Neural cell (in vitro differentiated cells): ENCODE results near the gene SHROOM2. TPM values are rescaled to one million over a fixed set of nuclear protein-coding genes. Genes with fewer than 3 reads are reported as not detected.
A peak's percentile ranks its signal among the peaks of the same experiment; 100 is the strongest.

Source experiments
- H2AFZ ChIP-seq: fragments of 200-600, 300-800 bp; sonication (generic), shearing (Covaris generic); 2 replicates; pipeline ENCODE4 v1.6.0; 2014; ENCODE audit warnings: low read depth, mild to moderate bottlenecking, antibody characterized with exemption, low read length, moderate library complexity
- H3F3A ChIP-seq: fragments of 200-600 bp; shearing (Covaris generic); 2 replicates; pipeline ENCODE4 v1.6.1; 2016; ENCODE audit warnings: mild to moderate bottlenecking, moderate library complexity, mixed read lengths, antibody characterized with exemption, low read length; ENCODE audit not compliant: insufficient read depth, poor library complexity, severe bottlenecking
- H3K27ac ChIP-seq: fragments of 200-600, 300-800 bp; sonication (generic), shearing (Covaris generic); 2 replicates; pipeline ENCODE4 v1.5.1; 2014; ENCODE audit warnings: mild to moderate bottlenecking, low read length, moderate library complexity
- H3K27me3 ChIP-seq: fragments of 300-800, 200-600 bp; sonication (generic), shearing (Covaris generic); 2 replicates; pipeline ENCODE4 v1.6.0; 2014; ENCODE audit warnings: mild to moderate bottlenecking, low read depth, low read length, moderate library complexity; ENCODE audit not compliant: insufficient read depth
- H3K36me3 ChIP-seq: fragments of 300-800, 200-600 bp; sonication (generic), shearing (Covaris generic); 2 replicates; pipeline ENCODE4 v1.5.1; 2014; ENCODE audit warnings: mild to moderate bottlenecking, antibody characterized with exemption, low read length, moderate library complexity; ENCODE audit not compliant: insufficient read depth
- H3K4me2 ChIP-seq: fragments of 300-800, 200-600 bp; sonication (generic), shearing (Covaris generic); 2 replicates; pipeline ENCODE4 v1.6.0; 2014; ENCODE audit warnings: mild to moderate bottlenecking, low read length
- H3K4me3 ChIP-seq: fragments of 300-800, 200-600 bp; sonication (generic), shearing (Covaris generic); 2 replicates; pipeline ENCODE4 v1.5.1; 2014; ENCODE audit warnings: mild to moderate bottlenecking, low read length, moderate library complexity
- H3K79me2 ChIP-seq: fragments of 200-600 bp; shearing (Covaris generic); replicated peaks from 2 replicates; pipeline ENCODE4 v1.6.0; 2014; ENCODE audit warnings: mild to moderate bottlenecking, low read length, moderate library complexity; ENCODE audit not compliant: insufficient read depth
- H3K9ac ChIP-seq: fragments of 300-800, 200-600 bp; sonication (generic), shearing (Covaris generic); 2 replicates; pipeline ENCODE4 v1.6.1; 2016; ENCODE audit warnings: mild to moderate bottlenecking, low read length, mixed read lengths
- H3K9me2 ChIP-seq: fragments of 200-600 bp; shearing (Covaris generic); 2 replicates; pipeline ENCODE4 v1.6.1; 2016; ENCODE audit warnings: mild to moderate bottlenecking, low read length, mixed read lengths; ENCODE audit not compliant: insufficient read depth
- H3K9me3 ChIP-seq: fragments of 200-600, 300-800 bp; sonication (generic), shearing (Covaris generic); 2 replicates; pipeline ENCODE4 v1.6.1; 2016; ENCODE audit warnings: mild to moderate bottlenecking, mixed run types, low read length, moderate library complexity, mixed read lengths
- H4K20me1 ChIP-seq: fragments of 200-600 bp; shearing (Covaris generic); 2 replicates; pipeline ENCODE4 v1.6.1; 2016; ENCODE audit warnings: mild to moderate bottlenecking, mixed run types; ENCODE audit not compliant: insufficient read depth
- EP300 ChIP-seq: fragments of 450-650 bp; conservative IDR thresholded peaks from 2 replicates; pipeline ENCODE4 v1.6.1; 2014; ENCODE audit warnings: antibody characterized with exemption, mild to moderate bottlenecking, moderate library complexity; ENCODE audit not compliant: poor library complexity, severe bottlenecking
- EZH2 ChIP-seq: fragments of 200-600, 300-800 bp; shearing (Covaris generic), sonication (generic); IDR thresholded peaks from 2 replicates; pipeline ENCODE4 v1.6.1; 2014; ENCODE audit warnings: antibody characterized with exemption, low read length, borderline replicate concordance, mild to moderate bottlenecking; ENCODE audit not compliant: insufficient read depth, poor library complexity, severe bottlenecking
- MXI1 ChIP-seq: fragments of 450-650 bp; conservative IDR thresholded peaks from 2 replicates; pipeline ENCODE4 v1.6.1; 2014; ENCODE audit warnings: antibody characterized with exemption, mild to moderate bottlenecking; ENCODE audit not compliant: poor library complexity, severe bottlenecking
- POLR2AphosphoS5 ChIP-seq: IDR thresholded peaks from 2 replicates; pipeline ENCODE4 v1.6.1; 2012
- RAD21 ChIP-seq: fragments of 450-650 bp; conservative IDR thresholded peaks from 2 replicates; pipeline ENCODE4 v1.6.1; 2014; ENCODE audit warnings: antibody characterized with exemption, mild to moderate bottlenecking, moderate library complexity
- REST ChIP-seq: IDR thresholded peaks from 2 replicates; pipeline ENCODE4 v1.6.1; 2012; ENCODE audit warnings: borderline replicate concordance
- SMC3 ChIP-seq: fragments of 450-650 bp; conservative IDR thresholded peaks from 2 replicates; pipeline ENCODE4 v1.6.1; 2014; ENCODE audit warnings: antibody characterized with exemption, mild to moderate bottlenecking, moderate library complexity; ENCODE audit not compliant: poor library complexity
- TAF1 ChIP-seq: IDR thresholded peaks from 2 replicates; pipeline ENCODE4 v1.6.1; 2012; ENCODE audit warnings: low read depth
- polyA plus RNA-seq: library from polyadenylated mRNA; depleted of rRNA; stranded (reverse); fragments of >200 nt; gene quantifications from 2 replicates; pipeline ENCODE4 v1.2.3, GENCODE V29; 2014
- TF ChIP-seq, protein P1 (sequence below): fragments of 450-650 bp; IDR thresholded peaks from 2 replicates; pipeline ENCODE4 v1.5.1; 2014; ENCODE audit warnings: antibody characterized with exemption, mild to moderate bottlenecking, moderate library complexity; ENCODE audit not compliant: poor library complexity, severe bottlenecking

The SHROOM2 gene
- polyA plus RNA-seq, 1 donor from 2014 or later, result 9.2 TPM

GRCh38 chrX:9917861-9918260, 131.6 kb downstream of the SHROOM2 start:
- Histone ChIP-seq H3F3A (no peaks in the 10 kb centered on the region), H3K79me2 (no peaks in the 10 kb centered on the region), H3K27ac (no peak overlapping the region), H3K9me3 (no peaks in the 10 kb centered on the region), H3K27me3 (no peaks in the 10 kb centered on the region), H3K36me3 (no peaks in the 10 kb centered on the region), H3K9me2 (no peaks in the 10 kb centered on the region), H2AFZ (no peak overlapping the region), H4K20me1 (no peaks in the 10 kb centered on the region), H3K9ac (no peak overlapping the region), H3K4me2 (no peak overlapping the region), H3K4me3 (no peak overlapping the region)
- TF ChIP-seq EP300 (no peak), EZH2 (no peak), SMC3 (no peak), POLR2AphosphoS5 (no peak), TAF1 (no peak), REST (no peak), MXI1 (no peak), RAD21 (no peak)
- TF ChIP-seq, protein P1, sequence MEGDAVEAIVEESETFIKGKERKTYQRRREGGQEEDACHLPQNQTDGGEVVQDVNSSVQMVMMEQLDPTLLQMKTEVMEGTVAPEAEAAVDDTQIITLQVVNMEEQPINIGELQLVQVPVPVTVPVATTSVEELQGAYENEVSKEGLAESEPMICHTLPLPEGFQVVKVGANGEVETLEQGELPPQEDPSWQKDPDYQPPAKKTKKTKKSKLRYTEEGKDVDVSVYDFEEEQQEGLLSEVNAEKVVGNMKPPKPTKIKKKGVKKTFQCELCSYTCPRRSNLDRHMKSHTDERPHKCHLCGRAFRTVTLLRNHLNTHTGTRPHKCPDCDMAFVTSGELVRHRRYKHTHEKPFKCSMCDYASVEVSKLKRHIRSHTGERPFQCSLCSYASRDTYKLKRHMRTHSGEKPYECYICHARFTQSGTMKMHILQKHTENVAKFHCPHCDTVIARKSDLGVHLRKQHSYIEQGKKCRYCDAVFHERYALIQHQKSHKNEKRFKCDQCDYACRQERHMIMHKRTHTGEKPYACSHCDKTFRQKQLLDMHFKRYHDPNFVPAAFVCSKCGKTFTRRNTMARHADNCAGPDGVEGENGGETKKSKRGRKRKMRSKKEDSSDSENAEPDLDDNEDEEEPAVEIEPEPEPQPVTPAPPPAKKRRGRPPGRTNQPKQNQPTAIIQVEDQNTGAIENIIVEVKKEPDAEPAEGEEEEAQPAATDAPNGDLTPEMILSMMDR, result no peak

DNA sequence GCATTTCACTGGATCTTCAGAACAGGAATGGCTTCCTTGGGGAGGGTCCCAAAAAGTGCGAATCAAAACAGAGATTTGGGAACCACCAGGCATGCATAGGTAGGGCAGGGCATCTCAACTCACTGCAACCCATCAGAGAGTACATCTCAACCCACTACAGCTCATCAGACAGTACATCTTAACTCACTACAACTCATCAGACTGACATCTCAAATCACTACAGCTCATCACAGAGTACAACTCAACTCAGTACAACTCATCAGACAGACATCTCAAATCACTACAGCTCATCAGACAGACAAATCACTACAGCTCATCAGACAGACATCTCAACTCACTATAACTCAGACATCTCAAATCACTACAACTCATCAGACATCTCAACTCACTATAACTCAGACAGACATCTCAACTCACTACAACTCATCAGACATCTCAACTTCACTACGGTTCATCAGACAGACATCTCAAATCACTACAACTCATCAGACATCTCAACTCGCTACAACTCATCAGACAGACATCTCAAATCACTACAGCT, 133.5 kb downstream of the SHROOM2 start:
- no peak overlapping the region for H2AFZ ChIP-seq
- no peak overlapping the region for H3K4me3 ChIP-seq
- no peak overlapping the region for H3K4me2 ChIP-seq
- H3K9ac ChIP-seq, result no peak overlapping the region
- H3K9me2 ChIP-seq, result no peaks in the 10 kb centered on the region
- no peaks in the 10 kb centered on the region for H3K36me3 ChIP-seq
- TF ChIP-seq TAF1 (no peak), REST (no peak), RAD21 (no peak), POLR2AphosphoS5 (peak; percentile 70), EP300 (peak; percentile 94), EZH2 (no peak), MXI1 (no peak), SMC3 (no peak)
- TF ChIP-seq, protein P1, result no peak
- no peaks in the 10 kb centered on the region for H3K9me3 ChIP-seq
- no peaks in the 10 kb centered on the region for H4K20me1 ChIP-seq
- H3K79me2 ChIP-seq, result no peaks in the 10 kb centered on the region
- no peaks in the 10 kb centered on the region for H3F3A ChIP-seq
- H3K27me3 ChIP-seq, result no peaks in the 10 kb centered on the region
- H3K27ac ChIP-seq, result no peak overlapping the region
